T-helper 2 cell treated with Interferon-gamma antibody and Interleukin-4, amounts not matched to agents 5 μg/mL and 100 μg/mL, for 36 hours (primary cell): ENCODE data around the gene RNF31.

ENCODE experiments used
- DNase-seq: peaks from one replicate; pipeline ENCODE4 v3.0.0; 2021; ENCODE audit warnings: low spot score
- H3K27ac Mint-ChIP-seq: one replicate; pipeline ENCODE4 v1.8.0; 2021; ENCODE audit warnings: mild to moderate bottlenecking, mixed read lengths
- H3K27me3 Mint-ChIP-seq: one replicate; pipeline ENCODE4 v1.8.0; 2021; ENCODE audit warnings: low read depth, mixed read lengths
- H3K36me3 Mint-ChIP-seq: one replicate; pipeline ENCODE4 v1.8.0; 2021; ENCODE audit warnings: low read depth, mixed read lengths
- H3K4me1 Mint-ChIP-seq: one replicate; pipeline ENCODE4 v1.8.0; 2021; ENCODE audit warnings: low read depth, mixed read lengths
- H3K4me3 Mint-ChIP-seq: one replicate; pipeline ENCODE4 v1.8.0; 2022; ENCODE audit warnings: mild to moderate bottlenecking, moderate library complexity, mixed read lengths
- H3K9me3 Mint-ChIP-seq: one replicate; pipeline ENCODE4 v1.8.0; 2021; ENCODE audit warnings: mixed read lengths

Gene RNF31

DNA sequence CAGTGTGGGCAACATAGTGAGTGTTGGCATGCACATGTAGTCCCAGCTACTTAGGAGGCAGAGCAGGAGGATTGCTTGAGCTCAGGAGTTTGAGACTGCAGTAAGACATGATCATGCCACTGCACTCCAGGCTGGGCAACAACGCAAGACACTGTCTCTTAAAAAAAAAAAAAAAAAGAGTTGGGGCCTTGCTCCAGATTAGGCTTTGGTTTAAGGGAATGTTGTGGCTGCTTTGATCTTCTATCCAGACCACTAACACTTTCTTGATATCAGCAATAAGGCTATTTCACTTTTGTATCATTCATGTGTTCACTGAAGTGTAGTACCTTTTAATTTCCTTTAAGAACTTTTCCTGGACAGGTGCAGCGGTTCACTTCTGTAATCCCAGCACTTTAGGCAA lies 19.6 kb upstream of the RNF31 start:
- no peaks in the 10 kb centered on the region for H3K9me3 Mint-ChIP-seq
- peaks cover 11% of the 10 kb centered on the region for H3K4me1 Mint-ChIP-seq
- no peak overlapping the region for H3K4me3 Mint-ChIP-seq
- no peaks in the 10 kb centered on the region for H3K27me3 Mint-ChIP-seq
- H3K27ac Mint-ChIP-seq = no peak overlapping the region
- peaks cover 19% of the 10 kb centered on the region for H3K36me3 Mint-ChIP-seq
- DNase-seq = no peak

DNA sequence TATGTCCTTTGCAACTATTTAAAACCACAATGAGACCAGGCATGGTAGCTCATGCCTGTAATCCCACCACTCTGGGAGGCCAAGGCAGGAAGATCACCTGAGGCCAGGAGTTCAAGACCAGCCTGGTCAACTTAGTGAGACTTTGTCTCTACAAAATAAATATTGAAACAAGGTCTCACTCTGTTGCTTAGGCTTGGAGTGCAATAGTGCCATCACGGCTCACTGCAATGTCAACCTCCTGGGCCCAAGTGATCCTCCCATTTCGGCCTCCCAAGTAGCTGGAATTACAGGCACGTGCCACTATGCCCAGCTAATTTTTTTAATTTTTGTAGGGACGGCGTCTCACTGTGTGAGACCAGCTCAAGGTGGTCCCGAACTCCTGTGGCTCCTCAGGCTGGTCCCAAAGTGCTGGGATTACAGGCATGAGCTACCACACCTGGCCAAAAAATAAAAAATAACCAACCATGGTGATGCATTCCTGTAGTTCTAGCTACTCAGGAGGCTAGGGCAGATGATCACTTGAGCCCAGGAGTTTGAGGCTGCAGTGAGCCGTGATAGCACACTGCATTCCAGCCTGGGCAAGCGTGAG lies 17.8 kb upstream of the RNF31 start:
- DNase-seq = no peak
- H3K4me3 Mint-ChIP-seq = no peak overlapping the region

DNA sequence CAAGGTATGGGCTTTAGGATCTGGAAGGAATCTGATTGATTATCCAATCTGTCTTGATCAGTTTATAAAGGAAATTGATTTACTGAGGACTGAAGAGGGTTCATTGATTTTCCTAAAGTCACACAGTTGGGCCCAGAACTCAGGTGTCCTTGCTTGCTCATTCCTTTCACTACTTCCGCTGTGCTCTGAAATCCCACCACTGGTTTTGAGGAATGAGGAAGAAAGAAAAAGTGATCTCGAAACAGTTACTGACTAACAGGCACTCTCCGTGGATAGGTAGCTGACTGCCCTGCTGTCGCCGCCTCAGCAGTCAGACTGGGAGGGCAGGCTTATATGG lies 16.9 kb upstream of the RNF31 start, which contains the start of gene FITM1:
FITM1 (plus strand) TSS at position 280 of the 337 bp plus-strand sequence. CDS start 905 bp downstream, outside the sequence.
- H3K4me3 Mint-ChIP-seq = no peak within 1 kb of the TSS
- H3K9me3 Mint-ChIP-seq = no peaks in the 10 kb centered on the region
- no peak within 1 kb of the TSS for H3K27ac Mint-ChIP-seq

More for the DNA sequence above, 17.8 kb upstream of the RNF31 start:
- Mint-ChIP-seq H3K36me3 (peaks cover 8% of the 10 kb centered on the region), H3K4me1 (peaks cover 15% of the 10 kb centered on the region), H3K9me3 (no peaks in the 10 kb centered on the region), H3K27ac (no peak overlapping the region), H3K27me3 (no peaks in the 10 kb centered on the region)

DNA sequence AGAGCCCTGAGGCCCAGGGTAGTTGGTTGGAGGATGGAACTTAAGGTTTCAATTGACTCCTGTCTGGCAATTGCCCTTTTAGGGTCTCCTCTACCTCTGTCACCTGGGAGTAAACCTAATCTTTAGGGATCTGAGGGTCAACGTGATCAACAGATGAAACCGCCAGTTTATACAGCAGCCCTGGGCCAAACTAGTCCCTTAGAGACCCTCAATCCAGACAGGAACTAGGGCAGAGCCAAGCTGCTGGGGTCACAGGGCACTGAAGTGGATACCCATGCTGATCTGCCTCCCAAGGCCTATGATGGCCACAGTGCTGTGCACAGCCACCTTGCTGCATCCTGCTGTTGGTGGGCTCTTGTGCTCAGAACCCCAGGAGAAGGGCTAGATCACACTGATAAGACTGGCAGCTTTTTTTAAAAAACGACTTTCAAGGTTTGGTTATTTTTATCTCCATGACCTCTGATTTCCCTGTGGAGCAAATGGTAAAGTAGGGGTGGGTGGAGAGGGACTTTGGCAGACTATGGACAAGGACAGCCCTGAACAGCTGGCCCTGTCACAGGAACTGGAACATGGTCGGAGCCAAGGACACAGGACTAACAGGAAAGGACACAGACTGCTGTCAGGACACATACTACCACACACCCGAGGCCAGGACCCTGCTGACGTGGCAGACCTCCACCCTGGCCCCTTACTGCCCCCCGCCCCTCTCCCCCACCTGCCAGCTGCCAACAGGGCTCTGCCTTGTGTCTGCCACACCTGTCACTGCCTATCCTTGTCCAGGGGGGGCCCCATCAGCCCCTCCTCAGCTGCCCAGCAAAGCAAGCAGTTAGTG lies 16.4 kb upstream of the RNF31 start:
- H3K27me3 Mint-ChIP-seq = no peaks in the 10 kb centered on the region
- H3K9me3 Mint-ChIP-seq = no peaks in the 10 kb centered on the region
- no peak for DNase-seq
- H3K4me1 Mint-ChIP-seq = peaks cover 22% of the 10 kb centered on the region
- peaks cover 5% of the 10 kb centered on the region for H3K36me3 Mint-ChIP-seq
- no peak overlapping the region for H3K4me3 Mint-ChIP-seq
- H3K27ac Mint-ChIP-seq = no peak overlapping the region

More for the DNA sequence above, 16.9 kb upstream of the RNF31 start, which contains the start of gene FITM1:
- no peak for DNase-seq
- Mint-ChIP-seq H3K36me3 (peaks cover 5% of the 10 kb centered on the region), H3K27me3 (no peaks in the 10 kb centered on the region), H3K4me1 (peaks cover 20% of the 10 kb centered on the region)

DNA sequence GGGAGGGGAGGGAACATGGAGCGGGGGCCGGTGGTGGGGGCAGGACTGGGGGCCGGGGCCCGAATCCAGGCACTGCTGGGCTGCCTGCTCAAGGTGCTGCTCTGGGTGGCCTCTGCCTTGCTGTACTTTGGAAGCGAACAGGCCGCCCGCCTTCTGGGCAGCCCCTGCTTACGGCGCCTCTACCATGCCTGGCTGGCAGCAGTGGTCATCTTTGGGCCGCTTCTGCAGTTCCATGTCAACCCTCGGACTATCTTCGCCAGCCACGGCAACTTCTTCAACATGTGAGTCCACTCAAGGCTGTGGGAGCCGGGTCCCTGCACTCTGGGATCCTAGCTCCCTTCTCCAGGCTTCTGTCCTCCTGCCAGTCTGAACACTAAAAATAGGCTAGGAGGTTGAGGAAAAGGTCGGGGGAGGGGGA lies 15.7 kb upstream of the RNF31 start:
- Mint-ChIP-seq H3K27ac (no peak overlapping the region), H3K4me3 (no peak overlapping the region), H3K9me3 (no peaks in the 10 kb centered on the region), H3K36me3 (peaks cover 6% of the 10 kb centered on the region), H3K27me3 (no peaks in the 10 kb centered on the region), H3K4me1 (peaks cover 22% of the 10 kb centered on the region)
- no peak for DNase-seq

DNA sequence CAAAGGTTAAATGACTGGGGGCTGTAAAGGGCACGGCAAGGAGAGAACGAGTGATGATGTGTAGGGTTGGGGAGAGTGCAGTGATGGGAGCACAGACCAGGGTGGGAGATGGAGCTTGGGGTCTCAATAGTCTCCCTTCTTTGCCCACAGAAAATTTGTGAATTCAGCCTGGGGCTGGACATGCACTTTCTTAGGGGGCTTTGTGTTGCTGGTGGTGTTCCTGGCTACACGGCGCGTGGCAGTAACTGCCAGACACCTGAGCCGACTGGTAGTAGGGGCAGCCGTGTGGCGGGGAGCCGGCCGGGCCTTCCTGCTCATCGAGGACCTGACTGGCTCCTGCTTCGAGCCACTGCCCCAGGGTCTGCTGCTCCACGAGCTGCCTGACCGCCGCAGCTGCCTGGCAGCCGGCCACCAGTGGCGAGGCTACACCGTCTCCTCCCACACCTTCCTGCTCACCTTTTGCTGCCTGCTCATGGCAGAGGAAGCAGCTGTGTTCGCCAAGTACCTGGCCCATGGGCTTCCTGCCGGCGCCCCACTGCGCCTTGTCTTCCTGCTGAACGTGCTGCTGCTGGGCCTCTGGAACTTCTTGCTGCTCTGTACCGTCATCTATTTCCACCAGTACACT lies 15.1 kb upstream of the RNF31 start:
- Mint-ChIP-seq H3K27me3 (no peaks in the 10 kb centered on the region), H3K9me3 (no peaks in the 10 kb centered on the region)

DNA sequence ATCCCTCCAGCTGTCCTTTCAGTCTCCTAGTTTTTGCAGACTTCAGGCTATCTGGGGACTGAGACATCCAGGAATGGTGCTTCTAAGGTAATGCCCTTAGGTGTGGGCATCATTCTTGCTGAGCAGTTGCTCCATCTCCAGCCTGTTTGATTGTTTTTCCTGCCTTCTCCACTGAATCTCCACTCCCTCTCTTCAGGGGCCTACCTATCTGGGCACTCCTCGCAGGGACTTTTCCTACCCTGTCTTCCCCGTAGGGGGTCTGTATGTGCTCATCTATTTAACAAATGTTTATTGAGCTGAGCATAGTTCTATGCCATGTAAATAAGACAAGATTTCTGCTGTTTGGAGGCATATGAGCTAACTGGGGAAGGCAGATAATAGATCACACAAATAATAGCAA lies 14.3 kb upstream of the RNF31 start:
- Mint-ChIP-seq H3K4me1 (peaks cover 31% of the 10 kb centered on the region), H3K36me3 (peaks cover 19% of the 10 kb centered on the region), H3K27ac (peak overlapping the region; percentile 68), H3K27me3 (no peaks in the 10 kb centered on the region), H3K9me3 (no peaks in the 10 kb centered on the region), H3K4me3 (no peak overlapping the region)
- DNase-seq = no peak

More for the DNA sequence above, 15.1 kb upstream of the RNF31 start:
- H3K4me3 Mint-ChIP-seq = peak overlapping the region; percentile 24
- H3K4me1 Mint-ChIP-seq = peaks cover 29% of the 10 kb centered on the region
- H3K27ac Mint-ChIP-seq = peak overlapping the region; percentile 68
- DNase-seq = no peak
- peaks cover 13% of the 10 kb centered on the region for H3K36me3 Mint-ChIP-seq

DNA sequence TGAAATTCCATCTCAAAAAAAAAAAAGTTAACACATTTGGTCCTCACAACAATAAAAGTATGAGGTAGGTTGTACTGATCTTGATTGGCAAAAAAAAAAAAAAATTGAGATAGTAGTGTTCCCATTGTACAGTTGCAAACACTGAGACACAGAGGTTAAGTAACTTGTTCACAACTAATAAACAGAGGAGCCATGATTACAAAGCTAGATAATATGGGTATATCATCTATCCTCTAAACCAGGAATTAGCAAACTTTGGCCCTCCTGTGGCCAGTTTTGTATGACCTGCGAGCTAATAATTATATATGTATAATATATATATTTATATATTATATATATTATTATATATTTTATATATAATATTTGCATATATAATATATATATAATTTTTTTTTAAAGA lies 13.6 kb upstream of the RNF31 start:
- no peak overlapping the region for H3K4me3 Mint-ChIP-seq
- H3K27me3 Mint-ChIP-seq = no peaks in the 10 kb centered on the region
- no peak overlapping the region for H3K27ac Mint-ChIP-seq
- peaks cover 38% of the 10 kb centered on the region for H3K4me1 Mint-ChIP-seq
- DNase-seq = no peak
- peaks cover 27% of the 10 kb centered on the region for H3K36me3 Mint-ChIP-seq
- no peaks in the 10 kb centered on the region for H3K9me3 Mint-ChIP-seq

DNA sequence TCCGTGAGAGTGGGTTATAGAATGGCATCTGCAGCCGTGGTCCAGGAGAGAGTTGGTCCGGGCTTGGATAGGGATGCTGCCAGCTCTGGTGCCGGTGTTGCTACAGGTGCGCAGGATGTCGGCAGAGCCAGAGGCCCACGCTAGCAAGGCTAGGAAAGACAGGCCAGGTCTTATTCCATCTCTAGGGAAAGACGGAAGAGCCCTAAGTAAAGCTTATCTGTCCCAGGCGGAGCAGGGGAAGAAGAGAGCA lies 11.8 kb upstream of the RNF31 start:
- DNase-seq = no peak
- peak overlapping the region; percentile 82 for H3K27ac Mint-ChIP-seq
- H3K27me3 Mint-ChIP-seq = no peaks in the 10 kb centered on the region
- peaks cover 49% of the 10 kb centered on the region for H3K4me1 Mint-ChIP-seq
- peak overlapping the region; percentile 90 for H3K4me3 Mint-ChIP-seq
- H3K9me3 Mint-ChIP-seq = no peaks in the 10 kb centered on the region
- H3K36me3 Mint-ChIP-seq = peaks cover 41% of the 10 kb centered on the region

DNA sequence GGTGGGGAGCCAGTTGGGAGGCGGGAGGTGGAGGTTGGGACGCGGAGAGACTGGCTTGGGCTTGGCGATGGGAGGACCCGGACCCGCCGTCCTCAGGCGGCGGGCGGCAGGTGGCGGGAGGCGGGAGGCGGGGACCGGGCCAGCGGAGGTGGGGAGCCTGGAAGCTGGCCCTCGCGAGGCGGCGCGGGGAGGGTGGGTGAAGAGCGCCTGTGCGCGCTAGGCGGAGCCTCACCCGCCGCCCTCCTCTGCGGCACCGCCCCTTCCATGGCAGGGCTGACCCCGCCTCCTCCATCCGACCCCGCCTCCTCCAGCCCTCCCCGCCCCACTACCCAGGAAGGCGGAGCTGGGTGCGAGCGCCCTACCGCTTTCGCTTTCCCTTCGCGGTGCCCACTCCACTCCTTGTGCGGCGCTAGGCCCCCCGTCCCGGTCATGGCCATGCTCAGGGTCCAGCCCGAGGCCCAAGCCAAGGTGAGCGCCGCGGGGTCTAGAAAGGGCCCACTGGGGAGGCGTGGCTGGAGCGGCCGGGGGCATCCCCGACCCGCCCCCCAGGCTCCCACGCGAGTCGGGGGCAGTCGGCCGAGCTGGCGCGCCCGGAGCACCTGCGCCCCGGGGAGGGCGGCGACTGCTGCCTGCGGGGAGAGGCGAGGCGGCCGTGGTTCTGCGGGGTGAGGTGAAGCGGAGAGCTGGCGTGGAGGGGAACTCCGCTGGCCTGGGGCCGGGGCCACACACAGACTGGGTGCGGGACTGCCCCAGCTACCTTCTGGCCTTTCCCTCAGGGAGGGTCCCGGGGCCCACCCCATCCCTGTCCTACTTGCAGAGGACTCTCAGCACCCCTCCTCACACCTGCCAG lies 11.2 kb upstream of the RNF31 start, which contains the start of gene PSME1:
PSME1 (plus strand) TSS at position 361 of the 850 bp plus-strand sequence; CDS start at position 430, 69 bp downstream.
- Mint-ChIP-seq H3K27ac (peak within 1 kb of the TSS; percentile 87), H3K9me3 (no peaks in the 10 kb centered on the region), H3K36me3 (peaks cover 47% of the 10 kb centered on the region), H3K4me3 (peak within 1 kb of the TSS; percentile 90), H3K27me3 (no peaks in the 10 kb centered on the region), H3K4me1 (peaks cover 50% of the 10 kb centered on the region)
- DNase-seq = peak; percentile 90

DNA sequence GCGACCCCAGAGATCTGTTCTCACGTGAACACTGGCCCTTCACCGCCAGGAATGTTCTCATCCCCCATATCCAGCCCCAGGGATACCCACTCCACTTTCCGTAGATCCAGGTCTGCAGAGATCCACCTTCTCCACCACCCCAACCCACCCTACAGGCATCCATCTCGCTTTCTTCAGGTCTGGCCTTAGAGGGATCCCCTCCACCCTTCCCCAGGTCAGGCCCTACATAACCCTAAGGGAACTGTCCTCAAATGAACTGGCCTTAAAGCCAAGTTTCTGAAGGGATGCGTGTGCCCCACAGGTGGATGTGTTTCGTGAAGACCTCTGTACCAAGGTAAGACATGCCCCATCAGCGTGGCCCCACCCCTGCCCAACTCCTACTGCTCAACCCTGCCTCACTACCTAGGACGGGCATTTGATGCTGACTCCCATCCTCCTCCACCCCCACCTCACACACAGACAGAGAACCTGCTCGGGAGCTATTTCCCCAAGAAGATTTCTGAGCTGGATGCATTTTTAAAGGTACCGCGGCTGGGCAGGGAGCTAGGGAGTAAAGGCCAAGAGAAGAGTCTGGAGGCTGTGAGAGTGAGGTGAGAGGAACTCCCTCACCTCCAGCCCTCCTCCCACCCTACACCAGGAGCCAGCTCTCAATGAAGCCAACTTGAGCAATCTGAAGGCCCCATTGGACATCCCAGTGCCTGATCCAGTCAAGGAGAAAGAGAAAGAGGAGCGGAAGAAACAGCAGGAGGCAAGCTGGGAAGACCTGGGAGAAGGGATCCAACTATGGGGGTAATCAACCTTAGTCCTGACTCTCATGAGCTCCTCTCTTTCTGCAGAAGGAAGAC lies 10.4 kb upstream of the RNF31 start:
- DNase-seq = no peak
- Mint-ChIP-seq H3K9me3 (no peaks in the 10 kb centered on the region), H3K4me3 (peak overlapping the region; percentile 90)

DNA sequence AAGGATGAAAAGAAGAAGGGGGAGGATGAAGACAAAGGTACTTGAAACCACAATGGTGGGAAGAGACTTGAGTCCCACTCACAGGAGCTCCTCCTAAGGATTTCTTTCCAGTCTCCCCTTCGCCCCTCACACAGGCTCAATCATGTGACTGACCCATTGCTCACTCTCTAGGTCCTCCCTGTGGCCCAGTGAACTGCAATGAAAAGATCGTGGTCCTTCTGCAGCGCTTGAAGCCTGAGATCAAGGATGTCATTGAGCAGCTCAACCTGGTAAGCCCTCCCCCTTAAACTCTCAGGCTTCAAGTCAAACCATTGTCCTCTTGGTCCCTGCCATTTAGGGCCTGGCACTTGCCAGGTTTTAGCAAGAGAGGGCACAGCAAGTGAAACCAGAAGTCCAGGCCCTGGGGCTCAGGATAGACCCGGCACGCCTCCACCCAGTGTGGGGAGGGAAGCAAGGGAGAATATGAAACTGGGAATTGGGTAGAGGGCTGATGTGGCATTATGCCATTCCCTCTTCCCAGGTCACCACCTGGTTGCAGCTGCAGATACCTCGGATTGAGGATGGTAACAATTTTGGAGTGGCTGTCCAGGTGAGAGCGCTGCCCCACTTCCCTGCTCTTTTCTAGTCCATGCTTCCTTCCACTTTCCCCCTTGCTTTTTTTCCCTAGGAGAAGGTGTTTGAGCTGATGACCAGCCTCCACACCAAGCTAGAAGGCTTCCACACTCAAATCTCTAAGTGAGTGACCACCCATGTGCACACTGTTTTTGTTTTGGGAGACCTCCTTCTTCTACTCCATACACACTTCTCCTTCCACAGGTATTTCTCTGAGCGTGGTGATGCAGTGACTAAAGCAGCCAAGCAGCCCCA lies 9.5 kb upstream of the RNF31 start:
- no peak for DNase-seq
- peak overlapping the region; percentile 90 for H3K4me3 Mint-ChIP-seq
- peaks cover 48% of the 10 kb centered on the region for H3K36me3 Mint-ChIP-seq
- H3K27me3 Mint-ChIP-seq = no peaks in the 10 kb centered on the region
- H3K9me3 Mint-ChIP-seq = no peaks in the 10 kb centered on the region
- H3K4me1 Mint-ChIP-seq = peaks cover 44% of the 10 kb centered on the region
- peak overlapping the region; percentile 58 for H3K27ac Mint-ChIP-seq

More for the DNA sequence above, 10.4 kb upstream of the RNF31 start:
- H3K4me1 Mint-ChIP-seq = peaks cover 48% of the 10 kb centered on the region
- H3K27ac Mint-ChIP-seq = peak overlapping the region; percentile 87
- H3K36me3 Mint-ChIP-seq = peaks cover 49% of the 10 kb centered on the region
- no peaks in the 10 kb centered on the region for H3K27me3 Mint-ChIP-seq
